NCI-H460 (cell line): ENCODE data around the gene WDR20. TPM values are rescaled to one million over a fixed set of nuclear protein-coding genes. Genes with fewer than 3 reads are reported as not detected.

ENCODE experiments used
- DNase-seq: peaks from one replicate; pipeline ENCODE4 v3.0.0-alpha.2; 2016; ENCODE audit warnings: low read depth; ENCODE audit errors: extremely low read depth
- total RNA-seq: library from RNA; depleted of rRNA; stranded (reverse); fragments of >200 nt; shearing (Covaris generic); gene quantifications from 2 replicates; pipeline ENCODE4 v1.2.3, GENCODE V29; 2014

Gene WDR20
- total RNA-seq, 1 experiment from 2014 or later: 22.5 TPM

DNA sequence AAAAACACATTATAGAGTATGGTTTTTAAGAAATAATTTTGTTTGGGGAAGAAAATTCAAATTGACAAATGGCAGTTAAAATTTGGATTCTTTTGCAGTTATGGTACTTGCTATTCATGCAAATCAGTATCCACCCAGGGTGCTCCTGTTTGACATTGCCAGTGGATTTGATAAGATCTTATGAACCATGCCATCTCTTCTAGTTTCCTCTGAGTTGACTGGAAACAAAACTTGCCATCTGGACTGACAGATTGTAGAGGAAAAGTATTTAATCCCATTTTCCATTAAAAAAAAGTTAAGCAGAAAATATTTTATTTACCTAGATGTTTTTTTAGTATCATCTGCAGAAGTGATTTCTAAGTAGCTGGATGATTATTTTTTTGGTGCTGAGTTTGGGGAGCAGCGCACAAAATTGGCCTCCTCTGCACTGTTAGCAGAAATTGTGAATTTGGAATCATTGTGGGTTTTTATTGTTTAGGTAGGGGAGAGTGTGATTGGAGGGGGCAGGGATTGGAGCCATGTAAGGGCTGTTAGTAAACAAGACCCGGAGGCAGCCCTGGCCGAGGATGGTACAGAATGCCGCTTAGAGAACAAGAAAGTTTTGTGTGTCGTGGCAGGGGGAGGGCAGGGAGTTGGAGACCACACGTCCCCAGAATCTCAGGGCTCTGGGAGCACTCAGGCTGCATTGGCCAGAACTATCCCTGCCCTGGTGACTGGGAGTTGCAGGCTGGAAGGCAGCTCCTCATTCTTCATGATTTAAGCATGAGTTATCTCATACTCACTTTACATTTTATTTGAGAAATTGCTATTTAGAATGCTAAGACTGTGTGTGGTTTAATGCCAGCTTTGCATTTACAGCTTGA lies 56.6 kb downstream of the WDR20 start:
- no peak for DNase-seq

DNA sequence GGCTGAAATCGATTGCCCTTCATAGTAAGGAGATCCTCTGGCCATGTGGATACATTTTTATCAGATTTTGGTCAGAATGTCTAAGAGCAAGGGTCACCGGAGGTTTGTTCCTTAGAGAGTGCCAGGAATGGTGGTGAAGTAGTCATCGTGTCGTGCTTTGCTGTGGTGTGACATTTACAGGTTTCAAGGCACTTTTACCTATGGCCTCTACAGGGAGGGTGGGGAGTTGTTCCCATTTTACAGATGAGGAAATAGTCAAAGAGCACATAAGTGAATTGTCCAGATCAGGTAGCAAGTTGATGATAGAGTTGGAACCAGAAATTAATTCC lies 57.2 kb downstream of the WDR20 start:
- no peak for DNase-seq

DNA sequence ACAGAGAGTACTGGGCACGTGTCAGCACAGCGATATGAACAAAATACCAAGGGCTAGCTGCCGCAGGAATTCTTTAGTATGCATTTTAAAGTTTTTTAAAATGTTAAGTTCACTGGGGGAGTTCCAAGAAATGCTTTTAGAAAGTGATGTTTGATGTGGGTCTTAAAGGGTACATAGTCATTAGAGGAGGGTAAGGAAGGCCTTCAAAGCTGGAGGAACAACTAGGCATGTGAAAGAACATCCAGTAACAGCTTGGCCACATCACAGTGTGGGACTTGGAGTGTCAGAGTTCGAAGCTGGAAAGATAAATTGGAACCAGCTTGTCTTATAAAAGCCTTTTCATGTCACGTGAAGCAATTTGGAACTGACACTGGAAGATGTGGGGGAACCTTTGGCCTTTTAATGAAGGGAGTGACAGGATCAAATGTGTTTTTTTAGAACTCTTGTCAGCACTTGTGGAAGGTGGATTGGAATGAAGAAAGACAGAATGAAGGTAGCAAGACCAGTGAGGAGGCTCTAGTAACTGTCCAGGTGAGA lies 57.7 kb downstream of the WDR20 start:
- no peak for DNase-seq

DNA sequence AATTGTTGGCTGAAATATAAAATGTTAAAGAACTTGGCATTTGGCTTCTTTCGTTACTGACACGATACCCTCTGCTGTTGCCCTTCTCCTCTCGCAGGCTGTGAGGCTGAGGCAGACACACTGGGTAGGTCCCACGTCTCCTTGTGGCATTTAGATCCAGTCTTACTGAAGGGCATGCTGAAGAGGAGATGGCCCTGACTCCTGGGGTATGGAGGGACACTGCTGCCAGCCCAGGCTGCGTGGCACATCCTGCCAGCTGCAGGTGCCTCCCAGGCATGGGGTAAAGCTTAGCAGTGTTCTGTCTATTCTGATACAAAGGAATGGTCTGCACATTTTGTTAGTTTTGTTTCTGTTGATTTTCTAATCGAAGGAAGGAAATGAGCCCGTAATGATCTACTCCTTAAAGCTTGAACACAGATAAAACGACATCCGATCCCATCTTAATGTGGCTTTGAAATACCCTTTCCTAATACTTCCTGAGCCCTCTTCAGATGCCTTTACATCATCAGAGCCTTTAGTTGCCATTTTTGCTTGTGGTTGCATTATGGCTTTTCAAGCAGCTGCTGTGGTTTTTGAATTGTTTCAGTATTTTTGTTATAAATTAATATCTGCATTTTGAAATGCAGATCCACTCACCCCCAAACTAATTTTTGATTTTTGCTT lies 61.1 kb downstream of the WDR20 start:
- no peak for DNase-seq

DNA sequence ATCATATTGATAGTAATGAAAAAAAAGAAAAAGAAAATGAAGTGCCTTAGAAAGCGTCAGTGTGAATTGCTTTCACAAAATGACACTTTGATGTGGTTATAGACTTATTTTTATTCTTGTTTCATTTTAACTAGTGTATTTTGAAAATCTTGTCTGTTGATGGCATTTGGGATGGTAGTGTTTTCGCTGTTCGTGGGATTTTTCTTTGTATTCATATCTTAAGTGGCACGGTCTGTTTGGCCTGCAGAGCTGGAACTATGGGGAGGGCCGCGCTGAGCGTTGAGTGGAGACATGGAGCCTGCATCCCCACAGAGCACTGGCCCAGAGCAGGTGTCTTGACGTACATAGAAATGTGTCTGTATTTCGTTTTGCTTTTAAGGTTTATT lies 61.6 kb downstream of the WDR20 start:
- DNase-seq: no peak

DNA sequence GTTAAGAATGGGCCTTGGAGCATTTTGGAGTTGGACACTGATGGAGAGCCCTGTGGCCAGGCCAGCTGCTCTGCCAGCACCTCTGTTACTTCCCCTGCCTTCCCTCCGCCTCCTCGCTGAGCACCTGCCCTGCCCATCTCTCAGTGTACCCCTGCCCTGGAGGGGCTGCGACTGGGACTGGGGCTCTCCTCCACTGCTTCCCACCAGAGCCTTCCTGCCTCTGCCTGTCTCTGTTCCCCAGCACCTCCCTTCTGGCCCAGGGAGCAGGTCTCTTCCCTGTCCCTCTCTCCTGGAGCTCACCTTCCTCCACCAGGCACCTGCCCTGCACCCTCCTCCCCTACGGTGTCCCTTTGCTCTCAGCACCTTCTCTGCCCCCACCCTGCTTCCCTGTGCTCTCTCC lies 62.1 kb downstream of the WDR20 start:
- no peak for DNase-seq

DNA sequence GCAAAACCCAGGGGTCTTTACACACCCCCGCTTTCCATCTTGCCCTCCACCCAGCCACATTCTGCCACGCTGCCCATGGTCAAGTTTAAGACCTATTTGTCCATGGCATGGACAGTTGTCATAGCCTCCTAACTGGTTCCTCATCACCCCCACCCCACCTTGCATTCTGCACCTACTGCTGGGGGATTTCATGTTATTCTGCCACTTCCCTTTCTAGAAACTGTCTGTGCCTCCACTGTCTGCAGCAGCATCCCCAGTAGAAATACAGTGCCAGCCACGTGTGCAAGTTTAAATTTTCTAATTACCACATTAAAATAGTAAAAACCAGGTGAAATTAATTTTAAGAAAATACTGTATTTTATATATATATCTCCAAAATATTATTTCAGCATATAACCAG lies 63.2 kb downstream of the WDR20 start:
- DNase-seq: no peak

DNA sequence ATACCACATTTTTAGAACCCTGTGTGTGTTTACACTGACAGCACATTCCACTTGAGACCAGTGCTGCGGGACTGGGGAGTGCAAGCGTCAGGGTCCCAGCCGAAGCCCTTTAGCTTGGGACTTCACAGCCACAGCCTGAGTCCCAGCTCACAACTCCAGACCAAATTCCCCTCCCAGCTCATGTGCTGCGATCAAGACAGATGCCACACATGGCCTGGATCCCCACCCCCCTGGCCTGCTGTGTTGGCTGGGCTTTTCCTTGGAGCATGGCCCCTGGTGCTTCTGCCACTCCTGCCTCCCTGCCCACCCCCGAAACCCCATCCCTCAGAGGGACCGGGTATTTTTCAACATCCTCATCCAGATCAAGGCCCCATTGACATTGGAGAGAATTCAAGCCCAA lies 63.7 kb downstream of the WDR20 start:
- no peak for DNase-seq

DNA sequence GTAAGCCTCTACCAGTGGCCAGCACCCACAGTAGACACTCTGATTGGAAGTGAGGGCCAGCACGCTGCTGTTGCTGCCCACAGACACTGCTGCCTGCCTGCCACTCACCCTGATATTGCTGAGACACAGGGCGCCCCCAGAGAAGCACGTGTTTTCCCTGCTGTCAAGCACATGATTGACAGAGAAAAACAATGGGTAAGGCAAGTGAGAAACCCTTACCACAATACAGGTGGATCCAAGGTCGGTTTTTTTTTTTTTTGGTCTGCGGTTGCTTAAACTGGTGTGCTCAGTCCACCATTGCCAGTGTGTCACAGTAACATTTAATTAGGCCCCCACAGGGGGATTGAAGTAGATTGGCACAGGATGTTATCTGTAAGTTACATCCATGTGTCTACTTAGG lies 65.9 kb downstream of the WDR20 start:
- DNase-seq: no peak

DNA sequence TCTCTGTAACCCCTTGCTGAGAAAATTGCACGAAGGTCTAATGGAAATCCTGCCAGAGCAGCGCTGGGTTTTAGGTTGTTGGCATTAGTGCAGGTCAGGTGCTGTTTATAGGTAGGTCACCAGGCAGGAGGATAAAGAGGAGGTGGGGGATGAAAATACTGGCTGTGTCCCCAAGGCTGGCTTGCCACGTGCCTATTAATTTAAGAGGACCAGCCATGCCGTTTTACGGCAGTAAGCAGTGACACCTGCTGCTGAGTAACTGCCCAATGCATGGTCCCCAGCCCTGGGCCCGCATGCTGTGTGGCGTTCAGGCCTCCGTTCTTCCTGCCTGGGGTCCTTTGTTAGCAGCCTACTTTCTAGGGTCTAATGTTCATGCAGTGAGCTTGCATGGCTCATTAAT lies 67.2 kb downstream of the WDR20 start:
- no peak for DNase-seq

DNA sequence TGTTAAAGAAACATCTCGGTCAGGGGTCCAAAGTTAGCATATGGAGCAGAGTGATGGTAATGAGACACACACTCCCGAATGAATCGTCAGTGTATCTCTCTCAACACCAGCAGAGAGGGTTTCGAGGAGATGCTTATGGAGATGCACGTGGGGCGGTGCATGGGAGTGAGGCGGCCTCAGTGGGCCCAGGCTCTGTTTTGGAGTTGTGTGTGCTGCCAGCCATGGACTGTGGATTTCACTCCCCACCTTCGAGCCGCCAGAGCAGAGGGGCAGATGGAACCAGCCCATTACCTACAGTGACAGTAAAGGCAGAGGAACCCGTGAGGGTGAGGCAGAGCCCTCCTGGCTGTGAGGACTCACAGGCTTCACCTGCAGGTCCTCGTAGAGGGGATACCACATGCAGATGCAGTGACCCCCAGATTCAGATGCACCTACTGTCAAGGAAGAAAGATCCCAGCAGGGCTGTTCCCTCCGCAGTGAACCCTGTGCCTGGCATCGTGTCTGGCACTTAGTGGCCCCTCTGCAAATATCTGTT lies 68.2 kb downstream of the WDR20 start:
- DNase-seq: no peak

DNA sequence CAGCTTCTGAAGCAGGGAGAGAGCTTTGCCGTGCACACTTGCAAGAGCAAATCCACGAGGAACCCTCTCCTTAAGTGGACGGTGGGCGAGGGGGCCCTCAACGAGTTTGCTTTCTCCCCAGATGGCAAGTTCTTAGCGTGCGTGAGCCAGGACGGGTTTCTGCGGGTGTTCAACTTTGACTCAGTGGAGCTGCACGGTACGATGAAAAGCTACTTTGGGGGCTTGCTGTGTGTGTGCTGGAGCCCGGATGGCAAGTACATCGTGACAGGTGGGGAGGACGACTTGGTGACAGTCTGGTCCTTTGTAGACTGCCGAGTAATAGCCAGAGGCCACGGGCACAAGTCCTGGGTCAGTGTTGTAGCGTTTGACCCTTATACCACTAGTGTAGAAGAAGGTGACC lies 69.0 kb downstream of the WDR20 start:
- no peak for DNase-seq

DNA sequence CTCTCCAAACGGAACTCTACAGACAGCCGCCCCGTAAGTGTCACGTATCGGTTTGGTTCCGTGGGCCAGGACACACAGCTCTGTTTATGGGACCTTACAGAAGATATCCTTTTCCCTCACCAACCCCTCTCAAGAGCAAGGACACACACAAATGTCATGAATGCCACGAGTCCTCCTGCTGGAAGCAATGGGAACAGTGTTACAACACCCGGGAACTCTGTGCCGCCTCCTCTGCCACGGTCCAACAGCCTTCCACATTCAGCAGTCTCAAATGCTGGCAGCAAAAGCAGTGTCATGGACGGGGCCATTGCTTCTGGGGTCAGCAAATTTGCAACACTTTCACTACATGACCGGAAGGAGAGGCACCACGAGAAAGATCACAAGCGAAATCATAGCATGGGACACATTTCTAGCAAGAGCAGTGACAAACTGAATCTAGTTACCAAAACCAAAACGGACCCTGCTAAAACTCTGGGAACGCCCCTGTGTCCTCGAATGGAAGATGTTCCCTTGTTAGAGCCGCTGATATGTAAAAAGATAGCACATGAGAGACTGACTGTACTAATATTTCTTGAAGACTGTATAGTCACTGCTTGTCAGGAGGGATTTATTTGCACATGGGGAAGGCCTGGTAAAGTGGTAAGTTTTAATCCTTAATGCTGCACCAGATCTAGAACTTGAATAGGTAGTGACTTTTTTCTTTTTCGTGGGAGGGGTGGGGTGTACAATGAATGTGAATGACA lies 69.7 kb downstream of the WDR20 start:
- DNase-seq: peak; percentile 26

DNA sequence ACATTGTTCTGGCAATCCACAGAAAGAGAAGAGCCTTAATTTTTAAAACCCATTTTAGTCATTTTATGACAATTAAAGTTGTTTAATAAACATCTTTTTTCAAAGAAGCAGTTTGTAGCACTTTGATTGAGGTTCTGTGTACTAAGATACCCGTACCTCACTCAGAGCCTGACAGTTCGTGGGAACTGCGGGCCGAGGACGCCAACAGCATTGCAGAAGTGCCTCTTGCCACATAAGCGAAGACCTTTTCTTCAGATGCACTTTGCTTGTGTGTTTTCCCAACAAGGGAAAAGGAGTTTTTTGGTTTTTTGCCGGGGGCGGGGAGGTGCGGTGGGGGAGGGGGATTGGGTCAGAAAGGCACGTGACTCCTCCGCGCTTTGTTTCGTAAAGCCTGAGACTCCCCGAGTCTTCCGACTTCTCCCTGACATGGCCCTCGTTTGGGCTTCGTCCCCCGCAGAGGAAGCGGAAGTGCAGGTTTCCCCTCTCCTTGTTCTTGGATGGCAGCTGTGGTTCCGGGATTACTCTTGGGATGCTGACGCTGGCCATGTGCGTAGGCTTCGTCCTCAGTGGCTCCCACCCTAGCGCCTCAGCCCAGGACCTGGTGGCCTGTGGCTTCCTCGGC lies 70.8 kb downstream of the WDR20 start:
- DNase-seq: no peak

DNA sequence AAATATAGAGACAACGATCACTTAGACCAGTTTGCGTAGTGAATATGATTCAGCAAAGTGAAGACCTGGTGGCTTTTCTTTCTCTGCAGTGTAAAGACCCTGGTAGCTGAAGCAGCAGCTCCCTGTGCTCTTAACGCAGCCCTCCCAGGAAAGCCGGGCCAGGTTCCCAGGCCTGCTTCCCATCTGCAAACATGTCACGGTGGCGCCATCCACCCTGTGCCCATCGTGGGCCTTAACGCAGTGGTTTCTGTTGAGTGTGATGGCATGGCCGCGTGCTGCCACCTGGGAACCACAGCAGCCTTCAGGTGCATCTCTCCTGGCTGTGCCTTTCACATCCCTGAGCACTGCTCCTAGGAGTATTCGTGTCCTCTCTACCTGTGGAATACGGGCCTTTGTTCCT lies 71.5 kb downstream of the WDR20 start:
- no peak for DNase-seq

DNA sequence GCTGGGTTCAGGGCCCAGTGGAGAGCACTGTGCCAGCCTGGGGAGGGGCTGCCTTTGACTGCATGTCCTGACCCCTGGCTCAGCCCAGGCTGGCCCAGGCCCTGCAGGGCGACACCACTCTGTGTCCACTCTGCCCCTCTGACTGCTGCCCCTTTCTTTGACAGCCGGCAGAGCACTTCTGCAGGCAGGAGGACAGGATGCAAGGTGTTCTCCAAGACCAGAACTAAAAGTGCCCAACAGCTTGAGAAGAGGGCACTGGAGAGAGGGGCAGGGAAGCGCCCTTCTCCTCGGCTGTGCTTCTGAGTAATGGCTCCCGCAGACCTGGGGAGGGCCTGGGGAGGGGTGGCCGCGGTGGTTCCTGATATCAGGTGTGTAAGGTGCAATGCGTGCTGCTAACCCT lies 72.7 kb downstream of the WDR20 start:
- no peak for DNase-seq

DNA sequence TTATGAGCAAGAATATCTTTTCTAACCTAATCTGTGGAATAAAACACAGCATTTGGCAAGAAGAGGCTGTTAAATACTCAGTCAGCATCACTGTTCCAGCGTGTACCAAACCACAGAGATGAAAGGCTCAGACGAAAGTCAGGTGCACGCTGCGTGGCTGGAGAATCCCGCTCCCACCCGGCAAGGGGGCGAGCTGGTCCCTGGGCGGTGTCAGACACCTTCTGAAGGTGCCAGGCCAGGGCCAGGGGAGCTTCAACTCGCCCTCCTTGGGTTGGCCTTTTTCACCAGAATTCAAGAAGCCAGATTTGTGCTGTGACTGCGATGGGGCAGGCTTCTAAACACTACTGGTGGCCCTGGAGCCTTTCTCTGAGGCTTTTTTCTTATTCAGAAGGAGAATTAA lies 73.1 kb downstream of the WDR20 start:
- DNase-seq: no peak

DNA sequence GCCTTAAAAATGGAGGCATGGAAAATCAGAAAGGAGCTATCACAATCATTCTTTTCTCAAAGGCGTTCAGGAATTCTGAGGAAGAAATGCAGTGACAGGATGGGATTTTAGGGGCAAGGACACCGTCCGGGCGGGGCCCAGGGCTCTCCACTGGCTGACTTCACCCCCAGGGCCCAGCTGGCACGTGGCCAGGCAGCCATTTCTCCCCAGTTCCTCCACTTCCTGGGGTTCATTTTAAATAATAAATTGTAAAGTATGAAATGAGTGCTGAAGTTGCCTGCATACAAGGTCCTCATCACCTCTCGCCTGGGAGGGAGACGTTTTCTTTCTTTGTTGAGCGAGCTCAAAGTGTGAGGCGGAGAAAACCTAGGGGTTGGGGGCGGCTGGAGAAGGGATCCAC lies 73.8 kb downstream of the WDR20 start:
- DNase-seq: no peak

DNA sequence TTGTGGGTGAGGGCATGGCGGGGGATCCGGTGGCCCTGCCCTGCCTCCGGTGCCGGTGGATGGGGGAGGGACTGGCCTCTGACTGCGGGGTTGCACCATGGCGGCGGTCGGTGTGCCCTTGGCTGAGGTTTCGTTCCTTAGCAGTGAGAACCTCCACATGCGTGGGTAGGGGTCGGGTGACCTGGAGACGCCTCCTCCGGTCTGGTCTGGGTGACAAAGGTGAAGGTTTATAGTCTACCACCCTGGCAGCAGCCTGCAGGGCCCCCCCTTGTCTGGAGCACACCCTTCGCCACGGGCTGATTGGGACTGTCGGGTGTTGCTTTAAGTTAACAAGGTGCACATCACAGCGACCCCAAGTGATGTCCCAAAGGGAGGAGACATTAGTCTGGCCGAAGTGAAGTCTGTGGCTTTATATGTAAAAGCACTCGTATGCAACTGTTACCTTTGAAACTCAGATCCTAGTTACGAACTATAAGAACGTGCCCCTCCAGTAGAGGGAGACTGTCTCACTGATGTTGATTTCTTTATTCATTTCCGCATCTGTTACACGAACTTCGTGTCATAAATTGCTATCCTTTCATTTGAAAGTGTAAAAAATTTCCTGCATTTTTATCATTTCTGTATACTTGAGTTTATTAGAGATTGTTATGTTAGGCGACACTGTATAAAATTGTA lies 74.4 kb downstream of the WDR20 start:
- no peak for DNase-seq

DNA sequence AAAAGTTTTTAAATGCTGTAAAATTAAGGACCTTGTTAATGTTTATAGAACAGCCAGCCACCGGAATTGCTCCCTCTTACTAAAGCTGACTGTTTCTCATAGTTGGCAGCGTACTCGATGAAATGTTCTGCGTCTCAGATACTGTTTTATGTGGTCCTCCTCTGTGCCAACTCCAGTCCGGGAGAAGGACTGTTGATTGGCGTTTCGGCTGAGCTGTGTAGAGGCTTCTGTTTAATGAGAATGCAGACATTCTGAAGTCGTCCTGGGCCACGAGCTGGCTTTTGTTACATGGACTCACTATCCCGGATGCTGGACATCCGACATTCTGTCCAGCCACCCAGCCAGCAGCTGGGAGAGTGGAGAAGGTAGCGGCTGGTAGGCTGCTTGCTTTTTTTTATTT lies 75.4 kb downstream of the WDR20 start:
- DNase-seq: no peak
